NT2/D1 (cell line): ENCODE results near the gene FOXK1.

Source experiments
- DNase-seq: peaks from one replicate; pipeline ENCODE4 v3.0.0-alpha.2; 2011; ENCODE audit warnings: low read depth, low spot score
- H3K27me3 ChIP-seq: 2 replicates; pipeline ENCODE4 v1.6.0; 2011; ENCODE audit warnings: mild to moderate bottlenecking; ENCODE audit not compliant: insufficient read length, insufficient read depth
- H3K36me3 ChIP-seq: 2 replicates; pipeline ENCODE4 v1.6.1; 2011; ENCODE audit warnings: mild to moderate bottlenecking, low read length, mixed read lengths; ENCODE audit not compliant: insufficient read depth, insufficient read length
- H3K4me1 ChIP-seq: 2 replicates; pipeline ENCODE4 v1.5.1; 2011; ENCODE audit not compliant: insufficient read depth, insufficient read length
- H3K4me3 ChIP-seq: 2 replicates; pipeline ENCODE4 v1.5.1; 2011; ENCODE audit warnings: low read depth; ENCODE audit not compliant: insufficient read length
- H3K9ac ChIP-seq: 2 replicates; pipeline ENCODE4 v1.6.0; 2011; ENCODE audit warnings: low read depth; ENCODE audit not compliant: insufficient read length
- H3K9me3 ChIP-seq: 2 replicates; pipeline ENCODE4 v1.5.1; 2011; ENCODE audit warnings: mild to moderate bottlenecking, low read length; ENCODE audit not compliant: insufficient read depth
- SUZ12 ChIP-seq: IDR thresholded peaks from 2 replicates; pipeline ENCODE4 v1.6.1; 2011; ENCODE audit not compliant: insufficient read length, insufficient read depth; ENCODE audit errors: extremely low read depth
- YY1 ChIP-seq: IDR thresholded peaks from 2 replicates; pipeline ENCODE4 v1.6.1; 2011; ENCODE audit not compliant: insufficient read length, insufficient read depth
- ZNF274 ChIP-seq: IDR thresholded peaks from 2 replicates; pipeline ENCODE4 v1.6.1; 2011; ENCODE audit warnings: mild to moderate bottlenecking, low read depth, low read length

Gene FOXK1

GRCh38 chr7:4787947-4788626 lies 106.0 kb downstream of the FOXK1 start:
- peaks cover 9% of the 10 kb centered on the region; the same call in 1 of the 2 replicates for H3K9me3 ChIP-seq
- no peaks in the 10 kb centered on the region for H3K27me3 ChIP-seq
- no peak overlapping the region for H3K9ac ChIP-seq
- no peak for DNase-seq
- peaks cover 94% of the 10 kb centered on the region for H3K36me3 ChIP-seq
- H3K4me3 ChIP-seq, result no peak overlapping the region
- H3K4me1 ChIP-seq, result peaks cover 27% of the 10 kb centered on the region
- TF ChIP-seq YY1, result no peak
- TF ChIP-seq SUZ12, result no peak
- TF ChIP-seq ZNF274, result no peak

DNA sequence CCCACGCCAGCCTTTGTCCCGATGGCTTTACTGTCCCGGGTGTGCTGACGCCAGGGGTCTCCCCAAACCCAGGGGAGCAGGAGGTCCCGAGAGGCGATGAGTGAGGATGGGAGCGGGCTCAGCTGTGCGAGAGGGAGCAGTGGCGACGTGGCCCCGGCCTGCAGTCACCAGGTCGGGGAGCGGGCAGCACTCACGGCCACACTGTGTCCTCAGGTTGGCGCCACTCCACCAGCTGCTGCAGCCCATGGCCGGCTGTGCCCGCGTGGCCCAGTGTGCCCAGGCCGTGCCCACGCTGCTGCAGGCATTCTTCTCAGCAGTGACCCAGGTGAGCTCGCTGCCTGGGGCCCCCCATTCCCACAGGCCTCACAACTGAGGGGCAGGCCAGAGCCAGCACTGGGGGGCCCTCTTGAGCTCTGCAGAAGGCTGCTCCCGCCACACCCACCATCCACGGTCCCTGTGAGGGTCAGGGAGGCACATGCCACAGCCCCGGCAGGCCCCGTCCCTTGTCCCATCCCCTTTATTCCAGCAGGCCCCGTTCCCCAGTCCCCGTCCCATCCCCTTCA lies 106.6 kb downstream of the FOXK1 start:
- TF ChIP-seq SUZ12 (no peak), ZNF274 (no peak), YY1 (no peak)
- Histone ChIP-seq H3K36me3 (peaks cover 94% of the 10 kb centered on the region), H3K9ac (no peak overlapping the region)

DNA sequence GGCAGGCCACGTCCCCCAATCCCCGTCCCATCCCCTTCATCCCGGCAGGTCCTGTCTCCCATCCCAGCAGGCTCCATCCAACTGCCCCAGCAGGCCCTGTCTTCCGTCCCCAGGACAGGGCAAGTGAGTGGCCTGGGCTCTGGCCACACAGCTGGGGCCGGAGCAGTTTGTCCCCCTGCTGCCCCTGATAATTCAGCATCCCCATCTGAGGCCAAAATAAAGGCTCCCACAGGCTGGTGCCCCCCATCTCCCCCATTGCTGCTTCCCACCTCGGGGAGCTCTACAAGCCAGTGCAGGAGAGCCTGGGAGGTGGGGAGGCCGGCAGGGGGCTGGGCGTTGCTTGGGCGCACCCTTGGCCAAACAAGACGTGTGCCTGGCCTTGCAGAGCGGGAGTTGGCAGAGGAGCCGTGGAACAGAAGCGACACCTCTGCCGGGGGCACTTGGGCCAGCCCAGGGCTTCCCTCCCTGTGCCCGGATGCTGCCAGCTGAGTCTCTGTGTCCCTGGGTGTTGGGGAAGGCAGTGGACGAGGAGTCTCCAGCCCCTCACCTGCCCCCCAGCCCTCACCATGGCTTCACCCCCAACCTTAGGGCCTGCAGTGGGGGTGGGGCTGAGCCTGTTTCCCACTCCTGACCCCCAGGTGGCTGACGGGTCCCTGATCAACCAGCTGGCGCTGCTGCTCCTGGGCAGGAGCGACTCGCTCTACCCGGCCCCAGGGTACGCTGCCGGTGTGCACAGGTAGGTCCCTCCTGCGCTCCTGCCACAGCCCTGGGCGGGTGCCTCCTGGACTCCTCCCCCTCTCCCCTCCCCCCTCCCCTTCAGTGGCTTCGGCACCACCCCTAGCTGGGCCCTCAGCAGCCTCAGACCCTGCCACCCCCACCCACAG lies 107.3 kb downstream of the FOXK1 start:
- peaks cover 89% of the 10 kb centered on the region for H3K36me3 ChIP-seq
- peaks cover 17% of the 10 kb centered on the region; the same call in 1 of the 2 replicates for H3K9me3 ChIP-seq
- peaks cover 27% of the 10 kb centered on the region for H3K4me1 ChIP-seq
- no peak overlapping the region for H3K4me3 ChIP-seq
- TF ChIP-seq YY1 (no peak), ZNF274 (no peak), SUZ12 (no peak)
- DNase-seq, result no peak
- no peaks in the 10 kb centered on the region for H3K27me3 ChIP-seq
- no peak overlapping the region for H3K9ac ChIP-seq

More for the DNA sequence above, 106.6 kb downstream of the FOXK1 start:
- H3K9me3 ChIP-seq, result peaks cover 16% of the 10 kb centered on the region; the same call in 1 of the 2 replicates
- H3K4me1 ChIP-seq, result peaks cover 27% of the 10 kb centered on the region
- no peak for DNase-seq
- no peaks in the 10 kb centered on the region for H3K27me3 ChIP-seq
- H3K4me3 ChIP-seq, result no peak overlapping the region

- peaks cover 87% of the 10 kb centered on the region for H3K36me3 ChIP-seq
- no peak for DNase-seq
- no peak overlapping the region for H3K9ac ChIP-seq
- no peaks in the 10 kb centered on the region for H3K27me3 ChIP-seq
- peaks cover 32% of the 10 kb centered on the region for H3K4me1 ChIP-seq
- peaks cover 17% of the 10 kb centered on the region; the same call in 1 of the 2 replicates for H3K9me3 ChIP-seq
- TF ChIP-seq ZNF274 (no peak), SUZ12 (no peak), YY1 (no peak)
- H3K4me3 ChIP-seq, result no peak overlapping the region
Observed at GRCh38 chr7:4790078-4790465, 108.0 kb downstream of the FOXK1 start.

GRCh38 chr7:4790516-4790991 lies 108.5 kb downstream of the FOXK1 start:
- peaks cover 32% of the 10 kb centered on the region for H3K4me1 ChIP-seq
- no peak overlapping the region for H3K9ac ChIP-seq
- no peaks in the 10 kb centered on the region for H3K27me3 ChIP-seq
- peaks cover 82% of the 10 kb centered on the region for H3K36me3 ChIP-seq
- DNase-seq, result no peak
- peaks cover 17% of the 10 kb centered on the region; the same call in 1 of the 2 replicates for H3K9me3 ChIP-seq
- H3K4me3 ChIP-seq, result no peak overlapping the region
- TF ChIP-seq ZNF274 (no peak), YY1 (no peak), SUZ12 (no peak)

- Histone ChIP-seq H3K36me3 (peaks cover 75% of the 10 kb centered on the region), H3K9ac (no peak overlapping the region), H3K4me1 (peaks cover 32% of the 10 kb centered on the region), H3K4me3 (no peak overlapping the region), H3K27me3 (no peaks in the 10 kb centered on the region), H3K9me3 (peaks cover 17% of the 10 kb centered on the region; the same call in 1 of the 2 replicates)
- no peak for DNase-seq
- TF ChIP-seq ZNF274 (no peak), YY1 (no peak), SUZ12 (no peak)
Observed at GRCh38 chr7:4791101-4791737, 109.1 kb downstream of the FOXK1 start.
